OCI-M2 (cell line): ENCODE data around the gene IRF3.
"Not testable (repeated sequence)": the region's sequence is repeated elsewhere in the genome, so short reads cannot be mapped to it uniquely, and the experiment has no call there.

Source experiments
- DNase-seq: peaks from one replicate; lab custom pipeline; 2025; ENCODE audit not compliant: unreplicated experiment; lab: John Stamatoyannopoulos, UW

Gene IRF3

GRCh38 chr19:49626226-49626625 is 39.4 kb downstream of the IRF3 start:
- DNase-seq: no peak

DNA sequence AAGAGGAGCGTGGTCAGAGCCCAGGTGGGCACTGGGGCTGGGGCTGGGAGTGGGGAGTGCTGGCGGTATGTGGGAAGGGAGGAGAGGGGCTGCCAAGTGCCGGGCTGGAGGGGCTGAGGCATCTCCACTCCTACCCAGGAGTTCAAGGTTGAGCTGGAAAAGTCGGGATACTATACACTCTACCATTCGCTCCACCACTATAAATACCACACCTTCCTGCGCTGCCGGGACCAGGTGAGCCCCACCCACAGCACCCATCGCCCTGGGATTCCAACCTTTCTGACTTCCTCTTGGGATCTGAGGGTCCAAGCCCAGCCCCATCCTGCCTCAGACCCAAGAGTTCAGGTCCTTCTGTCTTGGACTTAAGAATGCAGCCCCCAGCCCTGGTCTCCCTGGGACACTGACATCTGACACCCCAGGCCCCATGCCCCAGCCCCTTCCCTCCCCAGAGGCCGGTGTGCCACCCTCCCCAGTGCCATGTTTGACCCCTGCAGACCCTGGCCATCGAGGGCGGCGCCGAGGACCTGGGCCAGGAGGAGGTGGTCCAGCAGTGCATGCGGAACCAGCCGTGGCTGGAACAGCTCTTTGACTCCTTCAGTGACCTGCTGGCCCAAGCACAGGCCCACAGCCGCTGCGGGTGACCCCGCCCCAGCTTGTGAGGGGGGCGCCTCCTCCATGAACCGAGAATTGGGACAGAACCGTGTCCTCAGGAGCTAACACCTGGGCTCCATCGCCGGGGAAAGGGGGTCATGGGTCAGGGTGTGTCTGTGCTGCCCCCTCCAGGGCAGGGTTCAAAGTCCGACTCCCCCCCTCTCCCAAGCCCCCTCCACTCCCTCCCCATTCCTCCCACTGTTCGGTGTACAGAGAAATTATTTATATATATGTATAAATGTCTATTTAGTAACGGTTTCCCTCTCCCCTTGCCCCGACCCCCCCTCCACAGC is 40.4 kb downstream of the IRF3 start:
- no peak for DNase-seq

DNA sequence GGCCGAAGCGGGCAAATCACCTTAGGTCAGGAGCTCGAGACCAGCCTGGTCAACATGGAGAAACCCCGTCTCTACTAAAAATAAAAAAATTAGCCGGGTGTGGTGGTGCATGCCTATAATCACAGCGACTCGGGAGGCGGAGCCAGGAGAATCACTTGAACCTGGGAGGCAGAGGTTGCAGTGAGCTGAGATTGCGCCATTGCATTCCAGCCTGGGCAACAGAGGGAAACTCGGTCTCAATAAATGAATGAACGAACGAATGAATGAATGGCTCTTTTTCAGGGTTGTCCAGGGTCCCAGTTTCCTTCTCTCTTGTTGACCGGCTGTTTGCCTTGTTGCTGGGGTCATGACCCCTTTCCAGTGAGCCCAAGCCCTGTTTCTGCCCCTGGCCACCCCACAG is 47.8 kb downstream of the IRF3 start:
- not testable (repeated sequence) for DNase-seq

GRCh38 chr19:49616945-49617344 is 48.7 kb downstream of the IRF3 start:
- DNase-seq: no peak

GRCh38 chr19:49616532-49616931 is 49.1 kb downstream of the IRF3 start:
- no peak for DNase-seq

DNA sequence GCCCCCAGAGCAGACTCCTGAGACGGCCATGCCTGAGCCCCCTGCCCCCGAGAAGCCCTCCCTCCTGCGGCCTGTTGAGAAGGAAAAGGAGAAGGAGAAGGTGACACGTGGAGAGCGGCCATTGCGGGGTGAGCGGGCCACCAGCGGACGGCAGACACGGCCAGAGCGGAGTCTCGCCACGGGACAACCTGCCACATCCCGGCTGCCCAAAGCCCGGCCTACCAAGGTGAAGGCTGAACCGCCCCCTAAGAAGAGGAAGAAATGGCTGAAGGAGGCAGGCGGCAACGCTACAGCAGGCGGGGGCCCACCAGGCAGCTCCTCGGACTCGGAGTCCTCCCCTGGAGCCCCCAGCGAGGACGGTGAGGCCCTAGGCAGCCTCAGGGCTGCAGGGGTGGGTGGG is 49.8 kb downstream of the IRF3 start:
- no peak for DNase-seq

DNA sequence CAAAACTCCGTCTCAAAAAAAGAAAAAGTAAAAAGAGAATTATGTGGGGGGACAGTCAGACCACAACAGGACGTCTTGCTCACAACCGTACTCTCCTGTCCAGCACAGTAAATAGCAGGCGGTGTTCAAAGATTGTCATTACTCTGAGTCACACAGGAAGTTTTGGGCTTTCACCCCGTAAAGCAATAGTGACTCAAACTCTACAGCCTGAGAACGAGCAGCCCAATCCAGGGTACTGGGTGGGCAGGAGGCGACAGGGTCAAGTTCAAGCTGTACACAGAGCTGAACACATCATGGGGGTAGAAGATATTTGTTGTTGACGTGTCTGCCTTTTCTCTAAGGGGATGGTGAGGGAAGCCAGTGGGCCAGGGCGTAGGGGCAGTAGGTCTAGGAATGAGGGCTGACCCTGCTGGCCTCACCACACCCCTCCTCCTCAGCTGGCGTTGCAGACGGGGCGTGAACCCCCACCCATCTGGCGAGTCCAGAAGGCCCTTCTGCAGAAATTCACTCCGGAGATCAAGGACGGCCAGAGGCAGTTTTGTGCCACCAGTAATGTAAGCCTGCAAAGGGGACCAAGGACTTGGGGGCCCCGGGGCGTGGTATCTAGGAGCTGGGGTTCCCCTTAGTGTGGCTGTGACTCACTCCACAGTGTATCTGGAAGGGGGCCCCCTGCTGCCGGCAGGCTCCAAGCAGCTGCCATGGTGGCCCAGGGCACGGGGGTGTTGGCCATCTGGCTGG is 51.4 kb downstream of the IRF3 start:
- DNase-seq: no peak

DNA sequence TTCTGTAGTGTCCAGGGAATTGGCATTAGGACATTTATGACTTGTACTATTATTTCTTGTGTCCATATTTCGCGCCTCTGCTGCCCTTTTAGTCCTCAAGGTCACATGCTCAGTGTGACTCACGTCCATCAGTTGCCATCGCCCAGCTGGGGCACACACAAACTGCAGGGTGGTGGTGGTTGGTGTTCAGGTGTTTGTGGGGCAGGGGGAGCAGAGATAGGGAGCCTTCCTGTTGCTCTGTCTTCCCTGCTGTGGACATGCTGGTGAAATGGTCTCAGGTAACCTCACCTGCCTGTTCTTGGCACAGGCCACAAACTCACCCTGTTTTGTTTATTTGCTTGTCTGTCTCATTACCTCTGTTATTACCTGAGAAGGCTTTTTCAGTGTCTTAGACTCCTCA is 52.3 kb downstream of the IRF3 start:
- no peak for DNase-seq
